Body of pancreas (tissue), 4 donors: ENCODE measurements around the gene CYP8B1. TPM values are rescaled to one million over a fixed set of nuclear protein-coding genes. Genes with fewer than 3 reads are reported as not detected.

ENCODE experiments used
- ATAC-seq: fragments of 150-250 bp; one replicate; pipeline ENCODE4 v1.9.1; 2016
- DNase-seq, 4 donors: peaks; one replicate each; pipeline ENCODE4 v3.0.0-alpha.2; 2019
- H3K27ac ChIP-seq, 4 donors: fragments of 200-600 bp; sonication (generic); 1 replicate in 3 of 4; 2 replicates in 1 of 4; pipeline versions ENCODE4 v1.5.1 to v1.6.1; 2016 to 2019; ENCODE audit warnings: mild to moderate bottlenecking in 1 of 4, mixed read lengths in 1 of 4, moderate library complexity in 1 of 4
- H3K27me3 ChIP-seq, 2 donors: fragments of 200-600 bp; sonication (generic); one replicate each; pipeline ENCODE4 v1.6.0; 2016; ENCODE audit warnings: mild to moderate bottlenecking in 1 of 2
- H3K36me3 ChIP-seq, 2 donors: fragments of 200-600 bp; sonication (generic); replicated peaks in 1 of 2; 2 replicates each; pipeline ENCODE4 v1.5.1; 2016; ENCODE audit warnings: low read depth in 2 of 2; ENCODE audit not compliant: insufficient read depth in 1 of 2
- H3K4me1 ChIP-seq: fragments of 200-600 bp; sonication (generic); one replicate; pipeline ENCODE4 v1.6.0; 2016
- H3K4me3 ChIP-seq, 2 donors: fragments of 200-600 bp; sonication (generic); 1 replicate in 1 of 2; 2 replicates in 1 of 2; pipeline ENCODE4 v1.5.1; 2016 to 2019
- H3K9me3 ChIP-seq, 3 donors: fragments of 200-600 bp; sonication (generic); 1 replicate in 2 of 3; 2 replicates in 1 of 3; pipeline ENCODE4 v1.5.1; 2016
- POLR2A ChIP-seq, 3 donors: fragments of 450-650 bp; IDR thresholded peaks; one replicate each; pipeline ENCODE4 v1.6.1; 2016; ENCODE audit warnings: antibody characterized with exemption in 3 of 3, mild to moderate bottlenecking in 2 of 3
- WGBS, 2 donors: methylation state at CpG; one replicate each; pipeline ENCODE4 v1.1.5; 2017; 5-methylcytosine and 5-hydroxymethylcytosine counted together
- intact Hi-C: fragments of 100-400 bp; cut with DNase I; formaldehyde crosslinking; loops from one replicate; pipeline ENCODE4 v1.15.1; 2023
- total RNA-seq, 2 donors: library from RNA; depleted of rRNA; stranded (reverse); fragments of >200 nt; gene quantifications; one replicate each; pipeline ENCODE4 v1.1.0, GENCODE V29; 2016
- TF ChIP-seq, protein P1 (sequence below), 7 experiments: fragments of 450-650 bp in 4 of 7; fragments of 200-600 bp in 3 of 7; sonication (generic) in 3 of 7; IDR thresholded peaks; one replicate each; pipeline ENCODE4 v1.5.1; 2016 to 2019; ENCODE audit warnings: antibody characterized with exemption in 7 of 7

CYP8B1 gene
- total RNA-seq, 2 donors from 2014 or later = not detected

DNA sequence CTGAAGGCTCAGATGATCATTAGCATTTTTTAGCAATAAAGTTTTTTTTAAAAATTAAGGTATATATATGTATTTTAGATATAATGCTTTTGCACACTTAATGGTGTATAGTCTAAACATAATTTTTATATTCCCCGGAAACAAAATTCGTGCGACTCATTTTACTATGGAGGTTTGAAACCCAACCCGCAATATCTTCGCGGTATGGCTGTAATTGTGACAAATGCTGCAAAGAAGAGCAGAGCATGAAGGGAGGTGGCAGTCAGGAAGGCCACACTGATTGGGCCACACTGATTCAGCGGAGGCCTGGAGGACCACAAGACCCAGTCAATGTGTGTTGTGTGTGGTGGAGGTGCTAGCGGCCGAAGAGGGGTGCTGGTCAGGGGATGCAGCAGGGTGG lies 4.5 kb upstream of the CYP8B1 start:
- peaks cover 9% of the 10 kb centered on the region for H3K4me1 ChIP-seq
- no peak for DNase-seq
- H3K27me3 ChIP-seq = no peaks in the 10 kb centered on the region
- H3K36me3 ChIP-seq = no peaks in the 10 kb centered on the region
- no peak for ATAC-seq
- H3K27ac ChIP-seq = no peak overlapping the region
- no peak overlapping the region for H3K4me3 ChIP-seq
- WGBS, 2 donors = 84 to 90% methylated on average over 9 of the region's 9 CpGs
- H3K9me3 ChIP-seq = no peaks in the 10 kb centered on the region
- intact Hi-C loops = no loop called here
- TF ChIP-seq, protein P1, sequence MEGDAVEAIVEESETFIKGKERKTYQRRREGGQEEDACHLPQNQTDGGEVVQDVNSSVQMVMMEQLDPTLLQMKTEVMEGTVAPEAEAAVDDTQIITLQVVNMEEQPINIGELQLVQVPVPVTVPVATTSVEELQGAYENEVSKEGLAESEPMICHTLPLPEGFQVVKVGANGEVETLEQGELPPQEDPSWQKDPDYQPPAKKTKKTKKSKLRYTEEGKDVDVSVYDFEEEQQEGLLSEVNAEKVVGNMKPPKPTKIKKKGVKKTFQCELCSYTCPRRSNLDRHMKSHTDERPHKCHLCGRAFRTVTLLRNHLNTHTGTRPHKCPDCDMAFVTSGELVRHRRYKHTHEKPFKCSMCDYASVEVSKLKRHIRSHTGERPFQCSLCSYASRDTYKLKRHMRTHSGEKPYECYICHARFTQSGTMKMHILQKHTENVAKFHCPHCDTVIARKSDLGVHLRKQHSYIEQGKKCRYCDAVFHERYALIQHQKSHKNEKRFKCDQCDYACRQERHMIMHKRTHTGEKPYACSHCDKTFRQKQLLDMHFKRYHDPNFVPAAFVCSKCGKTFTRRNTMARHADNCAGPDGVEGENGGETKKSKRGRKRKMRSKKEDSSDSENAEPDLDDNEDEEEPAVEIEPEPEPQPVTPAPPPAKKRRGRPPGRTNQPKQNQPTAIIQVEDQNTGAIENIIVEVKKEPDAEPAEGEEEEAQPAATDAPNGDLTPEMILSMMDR (IDR thresholded peaks at IDR 0.05) = no peak
- no peak for TF ChIP-seq POLR2A (IDR thresholded peaks at IDR 0.05)

DNA sequence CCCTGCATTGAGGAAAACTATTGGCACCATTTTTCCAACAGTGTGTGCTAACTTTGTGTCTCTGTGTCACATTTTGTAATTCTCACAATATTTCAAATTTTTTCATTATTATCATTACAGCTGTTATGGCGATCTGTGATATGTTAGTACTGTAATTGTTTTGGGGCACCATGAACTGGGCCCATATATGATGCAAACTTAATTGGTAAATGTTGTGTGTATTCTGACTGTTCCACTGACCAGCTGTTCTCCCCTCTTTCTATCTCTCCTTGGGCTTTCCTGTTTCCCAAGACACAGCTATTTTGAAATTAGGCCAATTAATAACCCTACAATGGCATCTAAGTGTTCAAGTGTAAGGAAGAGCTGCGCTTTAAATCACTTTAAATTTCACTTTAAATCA lies 2.2 kb upstream of the CYP8B1 start:
- DNase-seq = no peak
- H3K4me3 ChIP-seq = no peak overlapping the region

DNA sequence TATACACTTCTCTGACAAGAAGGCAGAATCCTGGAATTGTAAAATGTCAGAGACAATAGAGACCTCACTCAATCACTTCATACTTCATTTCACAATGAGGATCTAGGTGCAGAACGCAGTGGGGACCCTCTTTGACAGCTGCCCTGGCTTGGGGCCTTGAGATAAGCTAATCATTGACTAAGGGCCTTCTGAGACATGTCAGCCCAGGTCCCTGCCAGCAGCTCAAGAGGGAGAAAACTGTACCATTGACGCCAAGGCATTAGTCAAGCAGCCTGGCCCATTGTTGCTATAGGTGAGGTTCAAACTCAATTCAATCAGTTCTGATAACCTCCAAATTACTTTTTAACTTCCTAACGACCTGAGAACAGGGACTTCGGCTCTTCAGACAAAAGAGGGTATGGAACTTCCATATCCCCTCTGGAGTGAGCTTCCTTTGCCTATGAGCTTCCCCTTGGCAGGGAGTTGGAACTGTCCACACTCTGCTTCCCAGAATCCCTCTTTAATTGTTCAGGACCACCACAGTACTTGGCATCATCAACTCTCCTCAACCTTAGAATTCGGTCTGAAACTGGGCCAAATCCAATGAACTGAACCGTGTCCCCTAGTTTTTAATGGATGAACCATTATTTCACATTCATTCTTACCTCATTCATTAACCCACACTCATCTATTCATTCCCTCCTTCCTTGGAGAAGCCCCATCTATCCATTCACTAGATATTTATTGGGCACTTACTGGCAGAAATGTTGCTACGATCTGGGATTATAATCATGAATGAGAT lies 1.5 kb upstream of the CYP8B1 start:
- ATAC-seq (no peak), DNase-seq (peak in 1 of 4 donors; percentile 18)
- intact Hi-C loops = no loop called here
- no peak overlapping the region for H3K4me3 ChIP-seq
- peaks cover 9% of the 10 kb centered on the region for H3K4me1 ChIP-seq
- 43 to 50% methylated on average over 7 of the region's 7 CpGs for WGBS, 2 donors
- H3K27me3 ChIP-seq = no peaks in the 10 kb centered on the region
- TF ChIP-seq POLR2A (IDR thresholded peaks at IDR 0.05) = no peak
- TF ChIP-seq, protein P1 (IDR thresholded peaks at IDR 0.05) = no peak
- no peak overlapping the region for H3K27ac ChIP-seq
- H3K36me3 ChIP-seq = no peaks in the 10 kb centered on the region
- no peaks in the 10 kb centered on the region for H3K9me3 ChIP-seq

More for the DNA sequence above, 2.2 kb upstream of the CYP8B1 start:
- Histone ChIP-seq H3K4me1 (peaks cover 9% of the 10 kb centered on the region), H3K27me3 (no peaks in the 10 kb centered on the region), H3K27ac (no peak overlapping the region), H3K9me3 (no peaks in the 10 kb centered on the region), H3K36me3 (no peaks in the 10 kb centered on the region)
- TF ChIP-seq, protein P1 (IDR thresholded peaks at IDR 0.05) = no peak
- no peak for TF ChIP-seq POLR2A (IDR thresholded peaks at IDR 0.05)
- intact Hi-C loops = no loop called here
- 79 to 82% methylated on average over 2 of the region's 2 CpGs for WGBS, 2 donors
- no peak for ATAC-seq

DNA sequence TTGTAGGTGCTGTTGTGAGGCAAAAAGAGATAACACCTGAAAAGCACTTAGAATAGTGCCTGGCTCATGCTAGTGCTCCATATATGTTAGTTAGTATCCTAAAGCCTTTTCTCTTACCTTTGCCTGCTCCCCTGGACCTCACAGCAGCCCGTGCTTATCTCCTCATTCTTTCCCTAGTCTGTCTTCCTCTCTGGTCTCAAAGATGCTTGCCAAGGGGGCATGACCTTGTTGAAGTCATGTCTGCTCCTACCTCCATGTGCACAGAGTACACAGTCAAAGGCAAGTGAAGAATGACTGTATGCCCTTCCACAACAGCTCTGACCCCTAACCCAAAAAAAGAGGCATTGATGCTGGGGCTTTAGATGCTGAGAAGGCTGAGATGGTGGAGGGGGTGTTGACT lies 722 bp upstream of the CYP8B1 start:
- Histone ChIP-seq H3K27ac (no peak overlapping the region), H3K36me3 (no peaks in the 10 kb centered on the region), H3K4me1 (peaks cover 16% of the 10 kb centered on the region), H3K27me3 (no peaks in the 10 kb centered on the region), H3K4me3 (no peak overlapping the region), H3K9me3 (no peaks in the 10 kb centered on the region)
- DNase-seq (no peak), ATAC-seq (no peak)
- intact Hi-C loops = no loop called here
- TF ChIP-seq, protein P1 (IDR thresholded peaks at IDR 0.05) = no peak
- TF ChIP-seq POLR2A (IDR thresholded peaks at IDR 0.05) = no peak
- WGBS, 2 donors = 53 to 56% methylated on average over 1 of the region's 1 CpG

DNA sequence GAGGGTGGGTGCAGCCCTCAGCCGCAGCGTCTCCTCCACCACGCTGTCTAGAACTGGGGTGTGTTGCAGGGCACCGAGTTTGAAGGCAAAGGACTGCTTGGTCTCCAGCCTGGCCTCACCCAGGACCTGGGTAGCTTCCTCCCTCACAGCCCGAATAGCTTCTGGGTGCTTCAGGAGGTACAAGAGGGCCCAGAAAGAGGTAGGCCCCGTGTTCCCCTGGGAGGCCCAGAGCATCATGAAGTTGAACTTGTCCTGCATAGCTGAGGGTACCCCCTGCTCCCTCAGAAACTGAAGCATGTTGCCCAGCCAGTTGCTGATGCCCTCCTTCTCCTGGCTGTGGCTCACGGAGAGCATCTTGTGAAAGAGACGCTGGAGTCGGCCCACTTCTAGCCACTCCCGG lies 930 bp downstream of the CYP8B1 start:
- intact Hi-C loops = no loop called here
- WGBS, 2 donors = 79 to 80% methylated on average over 5 to 10 of the region's 10 CpGs
- Histone ChIP-seq H3K27me3 (no peaks in the 10 kb centered on the region), H3K4me1 (peaks cover 8% of the 10 kb centered on the region), H3K36me3 (no peaks in the 10 kb centered on the region), H3K4me3 (no peak overlapping the region), H3K27ac (no peak overlapping the region), H3K9me3 (no peaks in the 10 kb centered on the region)
- ATAC-seq (no peak), DNase-seq (no peak)
- no peak for TF ChIP-seq POLR2A (IDR thresholded peaks at IDR 0.05)
- TF ChIP-seq, protein P1 (IDR thresholded peaks at IDR 0.05) = no peak
